Activated naive CD4-positive, alpha-beta T cell treated with anti-CD3 and anti-CD28 coated beads for 36 hours (primary cell): Measurements from ENCODE around the gene D2HGDH. TPM values are rescaled to one million over a fixed set of nuclear protein-coding genes. Genes with fewer than 3 reads are reported as not detected.

Experiments used
- CTCF ChIA-PET: fragments of 350-600 bp; sonication (Branson Sonifier 250); formaldehyde crosslinking; loops from one replicate; lab custom pipeline; 2021; ENCODE audit warnings: antibody characterized with exemption; lab: Charles Lee
- DNase-seq: peaks from one replicate; pipeline ENCODE4 v3.0.0-alpha.2; 2020
- H3K27ac Mint-ChIP-seq: one replicate; pipeline ENCODE4 v1.8.0; 2021; ENCODE audit warnings: mild to moderate bottlenecking, mixed read lengths
- H3K27me3 Mint-ChIP-seq: one replicate; pipeline ENCODE4 v1.8.0; 2021; ENCODE audit warnings: low read depth, mixed read lengths
- H3K36me3 Mint-ChIP-seq: one replicate; pipeline ENCODE4 v1.8.0; 2021; ENCODE audit warnings: low read depth, mixed read lengths
- H3K4me1 Mint-ChIP-seq: one replicate; pipeline ENCODE4 v1.8.0; 2021; ENCODE audit warnings: low read depth, mixed read lengths
- H3K4me3 Mint-ChIP-seq: one replicate; pipeline ENCODE4 v1.8.0; 2021; ENCODE audit warnings: mild to moderate bottlenecking, moderate library complexity, mixed read lengths
- H3K9me3 Mint-ChIP-seq: one replicate; pipeline ENCODE4 v1.8.0; 2021; ENCODE audit warnings: mixed read lengths
- intact Hi-C: fragments of 100-400 bp; cut with micrococcal nuclease; formaldehyde crosslinking; loops from one replicate; pipeline ENCODE4 v1.15.1; 2023
- total RNA-seq, 2 experiments: library from RNA; stranded (reverse); gene quantifications; one replicate each; pipeline ENCODE4 v1.2.3, GENCODE V29; 2021

Gene D2HGDH
- total RNA-seq, 2 experiments from 2014 or later: 19.4 to 23.1 TPM

DNA sequence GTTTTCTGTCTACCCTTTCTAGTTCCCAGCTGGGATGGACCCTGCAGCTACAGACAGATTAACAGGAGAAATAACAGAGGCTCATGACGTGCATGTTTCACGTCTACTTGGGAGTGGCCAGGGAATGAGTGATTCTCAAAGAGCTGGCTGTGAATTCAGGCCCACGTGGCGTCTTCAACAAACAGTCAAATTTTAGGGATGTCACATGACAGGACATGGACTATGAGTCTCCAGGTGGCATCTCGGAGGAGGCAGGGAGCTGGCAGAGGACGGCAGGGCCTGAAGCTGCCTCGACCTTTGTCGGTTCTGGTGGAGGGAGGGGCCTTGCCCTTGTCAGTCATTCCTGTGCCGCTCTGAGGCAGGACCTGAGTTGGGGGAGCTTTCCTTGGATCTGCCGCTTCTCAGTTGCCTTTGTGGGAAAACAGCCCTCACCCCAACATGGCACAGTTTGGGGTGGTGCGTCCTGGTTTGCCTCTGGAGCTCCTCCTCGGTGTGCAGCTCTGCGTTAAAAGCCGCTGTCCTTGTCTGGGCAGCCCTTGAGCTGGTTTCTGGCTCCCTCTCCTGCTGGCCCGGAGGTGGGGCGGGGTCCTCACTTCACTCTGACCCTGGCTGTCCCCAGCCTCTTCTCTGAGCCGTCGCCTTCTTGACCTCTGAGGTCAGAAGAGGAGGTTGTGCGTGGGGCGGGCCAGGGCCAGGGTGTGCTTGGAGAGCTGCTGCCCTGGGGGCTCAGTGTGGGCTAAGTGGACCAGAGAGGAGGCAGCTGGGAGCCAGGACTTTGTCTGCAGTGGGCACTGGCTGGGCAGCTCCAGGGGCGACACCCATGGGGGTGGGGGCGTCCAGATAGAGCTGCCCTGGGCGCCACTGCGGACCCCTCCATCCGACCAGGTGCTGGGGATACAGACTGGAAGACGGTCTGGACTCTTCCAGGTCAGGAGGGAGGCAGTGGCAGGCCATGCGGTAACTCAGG lies 30.1 kb downstream of the D2HGDH start:
- no peaks in the 10 kb centered on the region for H3K4me1 Mint-ChIP-seq
- no peak for DNase-seq
- H3K36me3 Mint-ChIP-seq: peaks cover 9% of the 10 kb centered on the region
- no peaks in the 10 kb centered on the region for H3K27me3 Mint-ChIP-seq
- CTCF ChIA-PET: no interaction called here
- no peak overlapping the region for H3K4me3 Mint-ChIP-seq
- H3K9me3 Mint-ChIP-seq: peaks cover 2% of the 10 kb centered on the region
- intact Hi-C loops: no loop called here
- no peak overlapping the region for H3K27ac Mint-ChIP-seq

- intact Hi-C loops: no loop called here
- no peaks in the 10 kb centered on the region for H3K36me3 Mint-ChIP-seq
- no peak overlapping the region for H3K27ac Mint-ChIP-seq
- no peak overlapping the region for H3K4me3 Mint-ChIP-seq
- peaks cover 9% of the 10 kb centered on the region for H3K4me1 Mint-ChIP-seq
- H3K9me3 Mint-ChIP-seq: no peaks in the 10 kb centered on the region
- H3K27me3 Mint-ChIP-seq: no peaks in the 10 kb centered on the region
- no peak for DNase-seq
- CTCF ChIA-PET: no interaction called here
Measured at GRCh38 chr2:241767464-241768250, 33.2 kb downstream of the D2HGDH start.

GRCh38 chr2:241768251-241768711 lies 33.9 kb downstream of the D2HGDH start:
- no peak overlapping the region for H3K27ac Mint-ChIP-seq
- CTCF ChIA-PET: no interaction called here
- no peaks in the 10 kb centered on the region for H3K9me3 Mint-ChIP-seq
- intact Hi-C loops: no loop called here
- no peak overlapping the region for H3K4me3 Mint-ChIP-seq
- no peaks in the 10 kb centered on the region for H3K27me3 Mint-ChIP-seq
- no peaks in the 10 kb centered on the region for H3K36me3 Mint-ChIP-seq
- no peak for DNase-seq
- H3K4me1 Mint-ChIP-seq: peaks cover 13% of the 10 kb centered on the region

- Mint-ChIP-seq H3K27ac (no peak overlapping the region), H3K4me1 (peaks cover 13% of the 10 kb centered on the region), H3K4me3 (no peak overlapping the region), H3K9me3 (no peaks in the 10 kb centered on the region), H3K36me3 (no peaks in the 10 kb centered on the region), H3K27me3 (no peaks in the 10 kb centered on the region)
- intact Hi-C loops: no loop called here
- CTCF ChIA-PET: no interaction called here
- no peak for DNase-seq
Measured at GRCh38 chr2:241768850-241769249, 34.4 kb downstream of the D2HGDH start.

GRCh38 chr2:241769819-241770184 lies 35.4 kb downstream of the D2HGDH start:
- Mint-ChIP-seq H3K4me1 (peaks cover 13% of the 10 kb centered on the region), H3K4me3 (no peak overlapping the region), H3K27ac (no peak overlapping the region), H3K27me3 (no peaks in the 10 kb centered on the region), H3K9me3 (no peaks in the 10 kb centered on the region), H3K36me3 (no peaks in the 10 kb centered on the region)
- CTCF ChIA-PET: no interaction called here
- intact Hi-C loops: no loop called here
- no peak for DNase-seq

DNA sequence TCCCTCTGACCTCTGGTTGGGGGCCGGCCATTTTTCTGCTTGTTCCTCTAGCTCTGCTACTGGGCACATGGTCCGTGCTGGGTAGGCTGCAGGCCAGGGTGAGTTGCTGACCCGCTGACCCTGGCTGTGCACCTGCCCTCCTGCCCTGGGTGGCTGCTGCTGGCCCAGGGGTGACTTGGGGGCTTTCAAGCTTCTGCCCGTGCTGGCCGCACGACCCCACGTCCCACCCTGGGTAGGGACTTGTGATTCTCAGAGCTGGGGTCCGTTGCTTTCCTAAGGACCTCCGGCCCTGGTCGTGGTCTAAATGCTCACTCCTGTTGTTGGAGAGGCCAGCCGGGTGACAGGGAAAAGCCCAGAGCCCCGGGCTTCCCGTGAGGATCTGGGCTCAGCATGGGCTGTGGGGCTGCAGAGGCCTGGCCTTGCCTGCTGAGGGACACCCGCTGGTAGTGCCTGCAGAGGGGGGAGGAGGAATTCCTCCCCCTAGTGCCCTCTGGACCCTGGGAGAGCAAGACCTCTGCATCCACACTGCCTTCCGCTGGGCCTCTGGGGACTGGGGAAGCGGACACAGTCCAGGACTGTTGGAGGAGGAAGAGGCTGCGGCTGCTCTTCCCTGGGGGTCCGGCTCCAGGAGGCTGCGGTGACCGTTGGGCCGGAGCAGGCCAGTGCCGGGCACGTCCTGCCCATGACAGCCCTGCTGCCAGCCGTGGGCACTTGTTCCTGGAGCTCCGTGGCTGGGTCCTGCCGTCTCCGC lies 35.9 kb downstream of the D2HGDH start:
- CTCF ChIA-PET: interaction anchor here (3.0 kb wide), 1 partner anchor 109 kb away, joined by 12 read pairs; no protein-coding TSS in a partner anchor
- H3K36me3 Mint-ChIP-seq: no peaks in the 10 kb centered on the region
- DNase-seq: no peak
- peaks cover 13% of the 10 kb centered on the region for H3K4me1 Mint-ChIP-seq
- no peaks in the 10 kb centered on the region for H3K27me3 Mint-ChIP-seq
- no peaks in the 10 kb centered on the region for H3K9me3 Mint-ChIP-seq
- no peak overlapping the region for H3K4me3 Mint-ChIP-seq
- no peak overlapping the region for H3K27ac Mint-ChIP-seq
- intact Hi-C loops: no loop called here

GRCh38 chr2:241770936-241771285 lies 36.5 kb downstream of the D2HGDH start:
- CTCF ChIA-PET: interaction anchor here (3.0 kb wide), 1 partner anchor 108 kb away, joined by 12 read pairs; no protein-coding TSS in a partner anchor
- H3K4me1 Mint-ChIP-seq: peaks cover 13% of the 10 kb centered on the region
- H3K27me3 Mint-ChIP-seq: no peaks in the 10 kb centered on the region
- no peak overlapping the region for H3K4me3 Mint-ChIP-seq
- intact Hi-C loops: no loop called here
- H3K27ac Mint-ChIP-seq: no peak overlapping the region
- no peak for DNase-seq
- no peaks in the 10 kb centered on the region for H3K36me3 Mint-ChIP-seq
- no peaks in the 10 kb centered on the region for H3K9me3 Mint-ChIP-seq

GRCh38 chr2:241771286-241772062 lies 37.0 kb downstream of the D2HGDH start:
- H3K36me3 Mint-ChIP-seq: no peaks in the 10 kb centered on the region
- no peaks in the 10 kb centered on the region for H3K9me3 Mint-ChIP-seq
- H3K4me1 Mint-ChIP-seq: peaks cover 13% of the 10 kb centered on the region
- no peak for DNase-seq
- intact Hi-C loops: no loop called here
- H3K4me3 Mint-ChIP-seq: no peak overlapping the region
- H3K27me3 Mint-ChIP-seq: no peaks in the 10 kb centered on the region
- peak overlapping the region; percentile 47 for H3K27ac Mint-ChIP-seq
- CTCF ChIA-PET: interaction anchor here (3.0 kb wide), 1 partner anchor 108 kb away, joined by 12 read pairs; no protein-coding TSS in a partner anchor

GRCh38 chr2:241772063-241772499 lies 37.7 kb downstream of the D2HGDH start:
- H3K9me3 Mint-ChIP-seq: no peaks in the 10 kb centered on the region
- intact Hi-C loops: no loop called here
- CTCF ChIA-PET: interaction anchor here (3.0 kb wide), 1 partner anchor 107 kb away, joined by 12 read pairs; no protein-coding TSS in a partner anchor
- H3K4me3 Mint-ChIP-seq: no peak overlapping the region
- peak overlapping the region; percentile 47 for H3K27ac Mint-ChIP-seq
- no peaks in the 10 kb centered on the region for H3K36me3 Mint-ChIP-seq
- H3K4me1 Mint-ChIP-seq: peaks cover 13% of the 10 kb centered on the region
- H3K27me3 Mint-ChIP-seq: no peaks in the 10 kb centered on the region
- DNase-seq: peak; percentile 63

DNA sequence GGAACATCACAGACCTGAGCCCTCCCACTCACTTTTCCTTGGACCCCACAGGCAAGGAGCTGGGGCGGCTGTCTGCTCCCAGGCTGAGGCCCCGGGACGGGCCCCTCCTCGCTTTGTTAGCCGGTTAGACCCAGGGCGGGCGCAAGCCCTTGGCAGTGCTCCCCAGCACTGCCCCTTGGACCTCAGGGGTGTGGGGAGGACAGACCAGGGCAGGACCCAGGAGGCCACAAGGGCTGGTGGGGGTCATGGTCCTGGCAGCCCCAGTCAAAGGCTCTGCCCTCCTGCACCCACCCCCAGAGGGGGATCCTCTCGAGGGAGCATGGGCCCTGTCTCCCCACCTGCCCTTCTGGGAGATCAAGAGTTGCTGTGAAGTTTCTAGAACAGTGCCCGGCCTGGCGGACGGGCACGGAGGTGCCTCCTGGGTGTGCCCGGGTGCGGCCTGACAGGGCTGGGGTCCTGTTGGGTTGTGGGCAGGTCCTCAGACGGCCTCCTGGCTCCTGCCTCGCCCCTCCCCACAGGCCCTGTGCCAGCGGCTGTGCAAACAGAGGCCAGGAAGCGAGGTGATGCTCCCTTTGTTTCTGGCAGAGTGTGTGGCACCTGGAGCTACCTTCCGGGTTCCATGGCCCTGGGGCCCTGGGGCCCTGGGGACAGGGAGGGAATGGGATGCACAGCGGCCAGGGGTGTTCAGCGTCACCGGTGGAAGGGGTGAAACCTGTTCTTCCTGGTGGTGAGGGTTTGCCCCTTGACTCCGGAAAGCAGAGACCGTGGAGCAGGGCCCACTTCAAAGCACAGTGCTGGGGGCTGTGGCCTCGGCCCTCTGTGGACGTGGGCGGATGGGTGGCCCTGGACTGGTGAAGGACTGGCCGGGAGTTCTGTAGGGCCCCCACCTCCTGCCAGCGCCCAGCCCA lies 39.3 kb downstream of the D2HGDH start:
- no peak overlapping the region for H3K4me3 Mint-ChIP-seq
- no peak overlapping the region for H3K27ac Mint-ChIP-seq
- intact Hi-C loops: no loop called here
- H3K36me3 Mint-ChIP-seq: no peaks in the 10 kb centered on the region
- peaks cover 13% of the 10 kb centered on the region for H3K4me1 Mint-ChIP-seq
- CTCF ChIA-PET: interaction anchor here (3.0 kb wide), 1 partner anchor 105 kb away, joined by 12 read pairs; no protein-coding TSS in a partner anchor
- DNase-seq: no peak
- H3K27me3 Mint-ChIP-seq: peaks cover 3% of the 10 kb centered on the region
- H3K9me3 Mint-ChIP-seq: no peaks in the 10 kb centered on the region
